Measurements from ENCODE around the gene LAMTOR3. TPM values are rescaled to one million over a fixed set of nuclear protein-coding genes. Genes with fewer than 3 reads are reported as not detected.

LAMTOR3 gene
- total and polyA plus RNA-seq, 4 donors: 13.5 to 26.3 (median 19.8) TPM

- Histone ChIP-seq H3K4me3 (ENCODE audit: low read depth in 1 of 3, low read length in 3 of 3) (no peak overlapping the region), H3K27me3 (ENCODE audit: control insufficient read depth in 4 of 4, insufficient read depth in 4 of 4, low read length in 3 of 4) (no peaks in the 10 kb centered on the region), H3K9me3 (ENCODE audit: control insufficient read depth in 4 of 4, low read length in 3 of 4) (no peaks in the 10 kb centered on the region), H3K9ac (ENCODE audit: low read depth in 1 of 2, low read length in 2 of 2) (no peak overlapping the region), H3K4me1 (ENCODE audit: control insufficient read depth in 4 of 4, insufficient read depth in 4 of 4, low read length in 3 of 4) (peaks cover 0 to 16% (median 12%) of the 10 kb centered on the region in 4 donors), H3K27ac (ENCODE audit: low read depth in 1 of 2, low read length in 2 of 2) (no peak overlapping the region), H3K36me3 (ENCODE audit: control insufficient read depth in 4 of 4, insufficient read depth in 3 of 4, low read depth in 1 of 4, low read length in 3 of 4) (peaks cover 0 to 3% (median 1%) of the 10 kb centered on the region in 4 donors)
- TF ChIP-seq GABPA (IDR thresholded peaks at IDR 0.05 in 1 of 2, conservative IDR thresholded peaks at IDR 0.05 in 1 of 2) (no peak), EGR1 (IDR thresholded peaks at IDR 0.05; ENCODE audit: low read depth in 2 of 2) (no peak), MAX (IDR thresholded peaks at IDR 0.05) (no peak), FOXA2 (IDR thresholded peaks at IDR 0.05) (no peak), TAF1 (conservative IDR thresholded peaks at IDR 0.05) (no peak), ZBTB33 (IDR thresholded peaks at IDR 0.05) (no peak), NR2F2 (IDR thresholded peaks at IDR 0.05) (no peak), JUND (IDR thresholded peaks at IDR 0.05) (no peak), ATF3 (IDR thresholded peaks at IDR 0.05) (no peak), RXRA (IDR thresholded peaks at IDR 0.05) (no peak), FOXA1 (IDR thresholded peaks at IDR 0.05) (no peak), CTCF (IDR thresholded peaks at IDR 0.05; ENCODE audit: low read depth, low read length, missing input control) (no peak), SP1 (IDR thresholded peaks at IDR 0.05) (no peak), REST (IDR thresholded peaks at IDR 0.05) (no peak), HNF4A (conservative IDR thresholded peaks at IDR 0.05) (no peak), HNF4G (IDR thresholded peaks at IDR 0.05) (no peak), RAD21 (IDR thresholded peaks at IDR 0.05) (no peak), YY1 (IDR thresholded peaks at IDR 0.05) (no peak)
- no peak for DNase-seq (ENCODE audit: low spot score)
- whole genome bisulfite sequencing: 85% methylated on average over 2 of the region's 2 CpGs
Measured at GRCh38 chr4:99891351-99891750, 2.9 kb downstream of the LAMTOR3 start.

All from liver (tissue), 9 donors.